Measurements from ENCODE around the gene C11orf21.

DNA sequence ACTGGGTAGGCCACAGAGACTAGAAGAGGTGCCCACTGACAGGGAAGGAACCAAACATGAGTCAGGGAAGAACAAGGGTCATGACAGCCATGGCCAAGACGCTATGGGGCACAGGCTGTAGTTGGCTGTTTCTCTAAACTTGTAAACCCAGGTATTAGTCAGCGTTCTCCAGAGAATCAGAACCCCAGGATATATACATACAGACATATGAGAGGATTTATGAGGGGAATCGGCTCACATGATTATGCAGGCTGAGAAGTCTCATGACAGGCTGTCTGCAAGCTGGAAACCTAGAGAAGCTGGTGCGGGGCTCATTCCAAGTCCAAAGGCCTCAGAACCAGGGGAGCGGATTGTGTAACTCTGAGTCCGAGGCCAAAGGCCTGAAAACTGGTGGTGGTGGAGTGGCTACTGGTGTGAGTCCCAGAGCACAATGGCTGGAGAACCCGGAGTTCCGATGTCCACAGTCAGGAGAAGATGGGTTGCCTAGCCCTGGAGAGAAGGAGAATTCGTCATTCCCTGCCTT, 45.7 kb upstream of the C11orf21 start:
- no peak for TF ChIP-seq EZH2 (IDR thresholded peaks at IDR 0.05; ENCODE audit: insufficient read depth, poor library complexity, severe bottlenecking)
- TF ChIP-seq EZH2phosphoT487 (IDR thresholded peaks at IDR 0.05; ENCODE audit: insufficient read depth, low read depth): no peak

All from GM23248 (cell line).